HUES64 (cell line): Measurements from ENCODE around the gene PKP3.

ENCODE experiments used
- H3K27ac ChIP-seq: 2 replicates; pipeline ENCODE4 v1.7.0; 2013; ENCODE audit warnings: low read depth, low read length, inconsistent platforms
- H3K27me3 ChIP-seq: 2 replicates; pipeline ENCODE4 v1.6.1; 2013; ENCODE audit warnings: mild to moderate bottlenecking, low read length; ENCODE audit not compliant: insufficient read depth
- H3K36me3 ChIP-seq: 2 replicates; pipeline ENCODE4 v1.6.1; 2013; ENCODE audit warnings: mild to moderate bottlenecking, low read length; ENCODE audit not compliant: insufficient read depth
- H3K4me1 ChIP-seq: 2 replicates; pipeline ENCODE4 v1.6.1; 2013; ENCODE audit warnings: mild to moderate bottlenecking, low read length, moderate library complexity; ENCODE audit not compliant: insufficient read depth
- H3K4me3 ChIP-seq: 2 replicates; pipeline ENCODE4 v1.5.1; 2013; ENCODE audit warnings: mild to moderate bottlenecking, low read length, moderate library complexity
- H3K9ac ChIP-seq: 2 replicates; pipeline ENCODE4 v1.6.1; 2013; ENCODE audit warnings: mild to moderate bottlenecking, low read depth, low read length
- H3K9me3 ChIP-seq: 2 replicates; pipeline ENCODE4 v1.6.1; 2013; ENCODE audit warnings: low read depth, low read length; ENCODE audit not compliant: insufficient read depth
- WGBS: fragments of 150-250, 120-280 bp; methylation state at CpG from one replicate; pipeline ENCODE4 v1.1.7; 2013; ENCODE audit warnings: missing lambda C conversion rate; 5-methylcytosine and 5-hydroxymethylcytosine counted together

PKP3 gene

DNA sequence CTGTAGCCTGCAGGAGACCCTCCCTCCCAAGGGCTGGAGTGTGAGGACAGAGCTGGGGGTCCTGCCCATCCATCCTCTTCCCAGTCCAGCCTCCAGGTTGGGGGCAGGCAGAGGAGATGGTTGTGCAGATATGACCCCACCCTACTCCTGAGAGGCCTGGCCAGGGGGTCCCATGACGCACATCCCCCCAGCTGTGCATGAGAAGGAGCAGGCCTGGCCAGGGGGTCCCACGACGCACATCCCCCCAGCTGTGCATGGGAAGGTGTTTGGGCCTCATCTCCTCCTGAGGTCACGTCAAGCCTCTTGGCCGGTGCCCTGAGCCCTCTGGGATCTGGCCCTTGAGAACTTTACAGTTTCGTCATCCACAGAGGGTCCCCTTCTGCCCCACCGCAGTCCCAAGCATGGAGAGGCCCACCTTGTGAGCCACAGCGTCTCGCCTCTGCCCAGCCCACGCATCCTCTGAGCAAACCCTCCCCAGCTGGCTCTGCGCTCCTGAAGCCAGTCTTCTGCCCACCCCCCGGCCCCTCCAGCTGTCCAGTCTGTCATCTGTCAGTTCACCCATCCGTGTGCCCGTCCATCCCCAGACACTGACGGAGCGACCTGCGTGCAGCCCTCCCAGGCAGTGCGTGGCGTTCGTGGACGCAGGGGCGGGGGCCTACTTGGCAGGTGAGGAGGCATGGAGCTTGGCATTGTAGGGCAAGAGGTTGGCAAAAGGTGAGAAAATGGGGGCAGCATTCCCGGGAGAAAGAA is 45.5 kb downstream of the PKP3 start:
- WGBS, result 92% methylated on average over 23 of the region's 23 CpGs
- no peaks in the 10 kb centered on the region for H3K4me1 ChIP-seq
- H3K36me3 ChIP-seq, result no peaks in the 10 kb centered on the region
- no peak overlapping the region for H3K27ac ChIP-seq
- H3K9ac ChIP-seq, result no peak overlapping the region
- H3K4me3 ChIP-seq, result no peak overlapping the region
- H3K27me3 ChIP-seq, result no peaks in the 10 kb centered on the region
- no peaks in the 10 kb centered on the region for H3K9me3 ChIP-seq

DNA sequence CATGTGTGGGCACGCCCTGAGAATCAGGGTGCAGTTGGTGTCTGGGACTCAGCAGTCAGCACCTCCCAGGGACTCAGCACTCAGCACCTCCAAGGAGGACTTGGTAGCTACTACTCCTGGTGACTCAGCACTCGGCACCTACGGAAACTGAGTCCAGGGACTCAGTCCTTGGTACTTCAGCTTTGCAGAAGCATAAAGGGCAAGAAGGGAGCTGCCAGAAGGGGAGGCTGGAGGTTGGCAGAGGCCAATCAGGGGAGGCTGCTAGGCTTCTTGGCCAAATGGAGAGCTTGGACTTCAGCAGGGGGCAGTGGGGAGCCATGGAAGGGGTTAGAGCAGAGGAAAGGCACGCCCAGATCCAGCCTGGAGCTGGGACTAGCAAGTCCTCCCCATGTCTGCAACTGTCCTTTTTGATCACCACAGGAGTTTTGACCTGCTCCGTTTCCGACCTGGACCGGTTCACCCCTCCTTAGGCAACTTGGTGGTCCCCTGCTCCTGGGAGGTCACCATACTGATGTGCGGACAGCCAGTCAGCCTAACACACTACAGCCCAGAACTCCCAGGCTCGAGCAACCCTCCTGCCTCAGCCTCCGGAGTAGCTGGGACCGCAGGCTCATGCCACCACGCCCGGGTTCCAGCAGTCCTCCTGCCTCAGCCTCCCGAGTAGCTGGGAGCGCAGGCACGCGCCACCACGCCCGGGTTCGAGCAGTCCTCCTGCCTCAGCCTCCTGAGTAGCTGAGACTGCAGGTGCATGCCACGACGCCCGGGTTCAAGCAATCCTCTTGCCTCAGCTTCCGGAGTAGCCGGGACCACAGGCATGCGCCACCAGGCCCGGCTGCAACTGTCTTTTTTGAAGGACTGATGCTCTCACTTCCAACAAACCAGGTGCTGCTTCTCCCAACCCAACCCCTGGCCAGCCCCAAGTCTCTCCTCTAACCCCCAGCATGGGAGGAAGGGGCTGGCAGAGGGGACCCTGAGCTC is 46.3 kb downstream of the PKP3 start:
- H3K36me3 ChIP-seq, result no peaks in the 10 kb centered on the region
- H3K9me3 ChIP-seq, result no peaks in the 10 kb centered on the region
- 95% methylated on average over 27 of the region's 27 CpGs for WGBS
- no peaks in the 10 kb centered on the region for H3K27me3 ChIP-seq
- no peak overlapping the region for H3K9ac ChIP-seq
- no peak overlapping the region for H3K4me3 ChIP-seq
- no peak overlapping the region for H3K27ac ChIP-seq
- no peaks in the 10 kb centered on the region for H3K4me1 ChIP-seq

DNA sequence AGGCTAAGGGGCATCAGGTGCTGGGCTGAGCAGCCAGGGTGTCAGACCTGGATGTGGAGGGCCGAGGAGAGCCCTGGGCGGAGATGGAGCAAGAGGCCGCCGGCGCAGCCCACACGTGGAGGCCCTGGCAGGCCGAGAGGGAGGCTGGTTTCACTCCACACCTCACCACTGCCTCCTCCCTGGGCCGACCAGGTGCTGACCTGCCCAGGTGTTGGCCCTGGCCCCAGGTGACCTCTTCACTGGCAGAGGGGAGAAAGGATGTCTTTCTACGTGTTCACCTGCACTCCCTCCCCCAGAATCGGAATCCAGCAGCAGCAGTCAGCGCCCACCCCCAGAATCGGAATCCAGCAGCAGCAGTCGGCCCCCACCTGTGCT is 47.0 kb downstream of the PKP3 start:
- Histone ChIP-seq H3K36me3 (no peaks in the 10 kb centered on the region), H3K27ac (no peak overlapping the region), H3K9ac (no peak overlapping the region), H3K4me1 (no peaks in the 10 kb centered on the region), H3K27me3 (no peaks in the 10 kb centered on the region), H3K4me3 (no peak overlapping the region; the same call in 1 of the 2 replicates), H3K9me3 (no peaks in the 10 kb centered on the region)
- whole genome bisulfite sequencing, result 83% methylated on average over 13 of the region's 13 CpGs

DNA sequence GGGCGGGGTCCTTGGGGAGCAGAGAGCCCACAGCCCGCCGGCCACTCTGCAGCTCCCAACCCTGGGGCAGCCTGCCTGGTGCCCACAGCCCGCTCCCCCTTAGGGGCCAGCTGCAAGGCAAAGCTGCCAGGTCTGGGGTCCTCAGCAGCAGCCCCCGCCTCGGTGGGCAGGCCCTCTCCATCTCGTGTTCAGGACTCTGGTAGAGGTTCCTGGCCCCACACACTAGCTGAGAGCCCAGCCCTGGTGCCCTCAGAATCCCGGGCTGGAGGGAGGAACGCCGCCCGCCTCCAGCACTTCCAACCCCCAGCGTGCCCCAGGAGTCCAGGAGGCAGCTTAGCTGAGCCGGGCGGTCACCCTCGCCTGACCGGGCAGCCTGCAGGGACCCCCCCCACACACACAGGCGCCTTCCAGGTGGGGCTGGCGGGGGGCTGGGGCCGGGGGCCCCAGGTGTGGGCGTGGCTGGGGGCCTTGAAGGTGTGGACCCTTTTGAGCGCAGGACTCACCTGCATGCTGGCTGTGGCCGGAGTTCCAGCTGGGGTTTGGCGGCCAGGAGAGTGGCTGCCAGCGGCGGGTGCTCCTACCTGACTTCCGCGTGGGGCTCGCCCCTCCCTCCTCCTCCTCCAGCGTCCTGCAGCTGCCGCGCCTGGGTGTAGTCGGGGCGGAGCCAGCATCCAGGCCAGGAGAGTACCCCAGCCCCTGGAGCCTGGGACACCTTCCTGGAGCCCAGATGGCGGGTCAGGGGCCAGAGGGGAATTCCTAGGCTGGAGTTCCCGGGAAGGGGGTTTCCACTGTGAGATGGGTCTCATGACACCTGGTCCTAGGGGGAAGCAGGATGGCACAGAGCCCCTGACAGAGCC is 47.6 kb downstream of the PKP3 start, which contains the start of gene ANO9:
Gene ANO9 (minus strand): TSS at position 594 of the 857 bp plus-strand sequence. CDS start 85 bp downstream, at position 509.
- H3K9me3 ChIP-seq, result no peaks in the 10 kb centered on the region
- peak within 1 kb of the TSS; percentile 46 for H3K4me3 ChIP-seq
- H3K27ac ChIP-seq, result no peak within 1 kb of the TSS
- no peaks in the 10 kb centered on the region for H3K27me3 ChIP-seq
- 36% methylated on average over 35 of the region's 35 CpGs for WGBS
- no peak within 1 kb of the TSS for H3K9ac ChIP-seq
- H3K4me1 ChIP-seq, result no peaks in the 10 kb centered on the region
- no peaks in the 10 kb centered on the region for H3K36me3 ChIP-seq

DNA sequence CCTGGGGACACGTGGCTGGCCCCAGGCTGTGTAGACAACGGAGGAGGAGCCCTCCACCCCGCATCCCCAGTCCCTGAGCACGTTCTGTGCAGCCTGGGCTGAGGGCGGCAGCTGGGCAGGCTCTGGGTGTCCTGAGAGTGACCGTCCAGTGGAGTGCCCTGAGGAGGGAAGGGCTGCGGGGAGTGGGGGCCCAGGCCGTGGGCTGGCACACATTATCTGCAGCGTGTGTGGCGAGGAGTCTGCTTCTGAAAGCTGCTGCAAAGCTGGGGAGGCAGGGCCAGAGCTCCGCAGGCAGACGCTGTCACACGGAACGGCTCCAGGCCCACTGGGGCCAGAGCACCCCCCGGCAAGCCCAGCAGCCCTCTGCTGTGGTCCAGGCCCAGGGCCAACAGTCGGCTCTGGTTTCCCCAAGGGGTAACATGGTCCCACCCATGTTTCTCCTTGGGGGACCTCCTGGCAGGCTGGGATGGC is 48.6 kb downstream of the PKP3 start:
- H3K9me3 ChIP-seq, result no peaks in the 10 kb centered on the region
- H3K27me3 ChIP-seq, result no peaks in the 10 kb centered on the region
- no peak overlapping the region for H3K4me3 ChIP-seq
- no peaks in the 10 kb centered on the region for H3K4me1 ChIP-seq
- H3K36me3 ChIP-seq, result no peaks in the 10 kb centered on the region
- no peak overlapping the region for H3K9ac ChIP-seq
- no peak overlapping the region for H3K27ac ChIP-seq
- WGBS, result 82% methylated on average over 16 of the region's 16 CpGs

DNA sequence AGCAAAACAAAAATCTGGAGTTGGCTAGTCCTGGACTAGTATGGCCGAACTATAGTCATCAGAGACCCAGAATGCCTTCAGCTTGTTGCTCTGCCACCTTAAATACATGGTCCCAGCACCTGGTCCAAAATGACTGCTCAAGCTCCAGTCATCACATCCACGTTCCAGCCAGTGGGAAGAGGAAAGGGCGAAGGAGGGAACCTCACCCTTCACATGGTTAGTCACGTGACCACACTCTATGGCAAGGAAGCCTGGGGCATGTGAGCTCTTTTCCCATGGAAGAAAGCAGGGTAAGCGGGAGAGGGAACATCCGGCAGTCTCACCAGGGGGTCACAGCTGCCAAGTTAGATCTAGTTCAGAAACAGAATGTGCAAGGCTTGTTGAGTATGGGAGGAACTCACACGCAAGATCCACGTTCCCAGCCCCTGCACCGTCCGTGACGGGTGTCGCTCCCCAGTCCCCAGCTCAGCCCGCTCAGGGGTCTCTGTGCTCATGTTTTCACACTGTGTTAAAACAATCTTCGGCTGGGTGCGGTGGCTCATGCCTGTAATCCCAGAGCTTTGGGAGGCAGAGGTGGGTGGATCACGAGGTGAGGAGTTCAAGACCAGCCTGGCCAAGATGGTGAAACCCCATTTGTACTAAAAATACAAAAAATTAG is 49.7 kb downstream of the PKP3 start:
- Histone ChIP-seq H3K36me3 (no peaks in the 10 kb centered on the region), H3K27ac (no peak overlapping the region), H3K4me3 (no peak overlapping the region), H3K4me1 (0 out of 2 replicates have a peak, but pooled peaks cover under 1% of the 10 kb centered on the region), H3K9me3 (no peaks in the 10 kb centered on the region), H3K9ac (no peak overlapping the region), H3K27me3 (no peaks in the 10 kb centered on the region)
- 88% methylated on average over 16 of the region's 16 CpGs for WGBS

DNA sequence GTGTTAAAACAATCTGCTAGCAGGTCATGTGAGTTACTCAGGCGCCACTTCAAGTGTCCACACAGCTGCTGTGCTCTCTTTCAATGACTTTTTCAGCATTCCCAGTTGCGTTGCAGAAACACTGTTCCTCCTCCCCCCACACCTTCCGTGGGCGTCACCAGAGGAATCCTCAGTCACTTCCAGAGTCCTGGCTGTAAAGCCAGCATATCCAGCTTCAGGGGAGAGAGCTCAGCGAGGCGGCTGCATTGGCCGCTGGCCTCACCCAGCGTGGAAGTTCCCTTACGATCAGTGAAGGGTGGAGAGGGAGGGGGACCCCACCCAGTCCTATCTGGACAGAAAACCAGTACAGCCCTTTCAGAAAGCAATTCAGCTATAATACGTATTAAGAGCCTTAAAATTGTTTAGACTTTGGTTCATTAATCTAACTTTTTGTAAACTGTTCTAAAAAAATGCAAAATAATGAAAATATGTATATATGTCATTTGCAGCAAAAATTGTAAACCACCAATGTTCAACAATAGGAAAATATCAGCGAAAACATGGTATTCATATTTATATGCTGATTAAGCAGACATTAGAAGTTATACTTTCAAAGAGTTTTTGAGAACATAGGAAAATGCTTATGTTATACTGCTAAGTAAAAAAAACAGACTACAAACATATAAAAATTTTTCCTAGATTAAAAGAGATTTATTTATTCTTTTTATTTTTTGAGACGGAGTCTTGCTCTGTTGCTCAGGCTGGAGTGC is 50.6 kb downstream of the PKP3 start:
- no peak overlapping the region for H3K27ac ChIP-seq
- no peaks in the 10 kb centered on the region for H3K9me3 ChIP-seq
- H3K9ac ChIP-seq, result no peak overlapping the region
- H3K27me3 ChIP-seq, result no peaks in the 10 kb centered on the region
- H3K4me3 ChIP-seq, result no peak overlapping the region
- WGBS, result 71% methylated on average over 10 of the region's 12 CpGs
- H3K4me1 ChIP-seq, result 0 out of 2 replicates have a peak, but pooled peaks cover 3% of the 10 kb centered on the region
- no peaks in the 10 kb centered on the region for H3K36me3 ChIP-seq

DNA sequence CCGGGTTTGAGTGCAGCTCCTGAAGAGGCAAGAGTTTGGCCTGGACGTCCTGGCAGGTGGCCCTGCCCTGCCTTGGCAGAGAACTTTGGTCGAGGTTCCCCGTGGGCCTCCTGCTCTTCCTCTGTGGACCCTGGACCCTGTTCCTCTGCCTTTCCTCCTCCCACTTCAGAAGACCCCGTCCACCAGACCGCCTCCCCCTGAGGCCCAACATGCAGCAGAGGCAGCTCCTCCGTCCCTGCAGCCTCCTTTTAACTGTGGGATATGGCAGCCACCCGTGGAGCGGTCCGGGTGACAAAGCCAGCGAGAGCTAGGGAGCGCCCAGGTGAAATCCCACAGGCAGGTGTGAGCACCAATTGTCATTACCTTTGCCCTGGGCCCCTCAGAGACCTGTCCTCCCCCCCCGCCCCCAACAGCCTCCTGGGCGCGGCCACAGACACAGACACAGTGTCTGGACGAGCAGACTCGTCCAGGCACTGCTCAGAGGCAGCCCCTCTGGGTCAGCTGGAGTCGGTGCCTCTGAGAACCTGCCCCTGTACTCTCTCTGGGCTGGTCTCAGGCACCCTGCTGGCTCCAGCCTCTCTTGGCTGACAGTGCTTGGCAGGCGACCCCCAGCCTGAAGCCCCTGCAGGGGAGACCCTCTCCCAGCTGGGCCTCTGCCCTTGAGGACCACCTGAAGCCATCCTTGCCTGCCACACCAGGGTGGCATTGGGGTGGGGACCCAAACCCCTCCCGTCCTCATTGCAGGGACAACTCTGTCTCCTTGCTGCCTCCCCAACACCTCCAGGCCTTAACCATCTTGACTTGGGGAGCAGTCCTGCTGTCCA is 52.0 kb downstream of the PKP3 start:
- Histone ChIP-seq H3K4me3 (no peak overlapping the region), H3K9me3 (no peaks in the 10 kb centered on the region), H3K27me3 (no peaks in the 10 kb centered on the region), H3K36me3 (no peaks in the 10 kb centered on the region), H3K27ac (no peak overlapping the region), H3K4me1 (0 out of 2 replicates have a peak, but pooled peaks cover 3% of the 10 kb centered on the region), H3K9ac (no peak overlapping the region)
- 83% methylated on average over 20 of the region's 20 CpGs for WGBS

DNA sequence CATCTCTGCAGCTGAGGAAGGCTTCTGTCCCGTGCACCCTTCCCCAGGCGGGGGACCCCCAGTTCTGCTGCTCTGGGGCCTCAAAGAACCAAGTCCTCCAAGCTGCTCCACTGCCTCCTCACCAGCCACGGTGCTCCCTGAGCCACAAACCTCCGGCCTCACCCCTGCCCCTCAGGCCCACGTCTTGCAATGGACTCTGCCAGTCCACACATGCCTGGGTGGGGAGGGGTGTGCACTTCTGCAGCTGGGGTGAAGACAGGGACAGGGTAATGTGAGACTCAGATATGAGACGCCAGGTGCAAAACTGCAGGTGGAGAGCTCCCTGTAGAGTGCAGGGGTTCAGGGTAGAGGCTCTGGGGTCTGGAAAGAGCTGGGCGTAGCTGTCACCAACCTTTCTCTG is 52.9 kb downstream of the PKP3 start:
- Histone ChIP-seq H3K9me3 (no peaks in the 10 kb centered on the region), H3K27ac (no peak overlapping the region), H3K27me3 (no peaks in the 10 kb centered on the region), H3K4me3 (no peak overlapping the region), H3K36me3 (0 out of 2 replicates have a peak, but pooled peaks cover under 1% of the 10 kb centered on the region), H3K4me1 (0 out of 2 replicates have a peak, but pooled peaks cover 3% of the 10 kb centered on the region), H3K9ac (no peak overlapping the region)
- WGBS, result 87% methylated on average over 7 of the region's 7 CpGs
